AG08395 (cell line): ENCODE measurements around the gene NECAP2.
A peak's percentile ranks its signal among the peaks of the same experiment; 100 is the strongest.
"Not testable (repeated sequence)": the region's sequence is repeated elsewhere in the genome, so short reads cannot be mapped to it uniquely, and the experiment has no call there.

Experiments
- DNase-seq: peaks from one replicate; pipeline ENCODE4 v3.0.0; 2012; ENCODE audit warnings: mixed read lengths, low spot score

Gene NECAP2

GRCh38 chr1:16498573-16499413 lies 58.3 kb downstream of the NECAP2 start:
- peak; percentile 95 for DNase-seq

DNA sequence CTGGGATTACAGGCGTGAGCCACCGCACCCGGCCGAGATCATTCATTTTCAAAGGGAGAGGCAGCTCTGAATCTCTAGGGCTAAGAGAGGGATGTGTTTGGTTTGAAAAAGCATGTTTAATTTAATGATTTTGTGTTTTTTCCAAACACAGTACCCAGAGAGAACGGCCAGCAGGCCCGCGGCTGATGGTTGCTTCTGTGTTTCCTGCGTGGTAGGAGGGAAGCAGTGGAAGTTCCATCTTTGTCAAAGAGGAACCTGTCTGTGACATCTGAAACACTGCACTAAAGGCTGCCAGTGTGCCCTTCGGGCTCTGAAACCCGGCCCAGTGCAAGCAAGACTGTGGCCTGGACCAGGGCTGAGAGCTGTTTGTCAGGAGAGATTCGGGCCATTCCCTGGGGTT lies 59.9 kb downstream of the NECAP2 start:
- not testable (repeated sequence) for DNase-seq

DNA sequence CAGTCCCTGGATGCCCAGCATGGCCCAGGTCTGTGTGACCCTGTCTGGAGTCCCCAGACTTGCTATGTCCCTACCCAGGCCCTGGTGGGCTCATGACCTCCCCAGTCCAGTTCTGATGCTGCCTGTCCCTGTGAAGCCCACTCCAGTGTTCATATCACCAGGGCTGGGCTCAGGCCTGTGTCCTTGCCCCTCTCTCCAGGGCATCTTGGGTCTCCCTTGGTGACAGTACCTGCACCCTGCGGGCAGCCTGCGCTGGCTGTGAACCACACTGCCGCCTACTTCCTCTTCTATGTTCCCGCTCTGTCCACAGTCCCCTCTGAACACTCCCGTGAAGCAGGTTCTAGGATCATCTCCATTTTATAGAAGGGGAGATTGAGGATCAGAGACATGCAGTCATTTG lies 60.5 kb downstream of the NECAP2 start:
- not testable (repeated sequence) for DNase-seq

- DNase-seq, result not testable (repeated sequence)
Measured at GRCh38 chr1:16501446-16501845, 60.9 kb downstream of the NECAP2 start.

DNA sequence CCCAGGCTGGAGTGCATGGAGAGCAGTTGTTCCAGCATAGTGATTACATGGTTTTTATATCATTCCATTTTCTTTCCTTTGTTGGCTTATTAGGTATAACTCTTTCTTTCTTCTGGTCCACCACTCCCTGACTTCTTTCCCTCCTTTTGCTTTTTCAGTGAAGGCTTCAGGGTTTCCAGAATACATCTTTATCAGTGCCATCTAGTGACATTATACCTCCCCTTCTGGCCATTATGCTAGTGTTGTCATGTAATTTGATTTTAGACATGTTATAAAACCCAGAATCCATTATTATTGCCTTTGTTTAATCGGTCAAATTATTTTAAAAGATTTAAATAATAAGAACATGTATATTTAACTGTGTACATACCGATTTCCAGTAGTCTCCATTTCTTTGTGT lies 63.0 kb downstream of the NECAP2 start:
- no peak for DNase-seq

DNA sequence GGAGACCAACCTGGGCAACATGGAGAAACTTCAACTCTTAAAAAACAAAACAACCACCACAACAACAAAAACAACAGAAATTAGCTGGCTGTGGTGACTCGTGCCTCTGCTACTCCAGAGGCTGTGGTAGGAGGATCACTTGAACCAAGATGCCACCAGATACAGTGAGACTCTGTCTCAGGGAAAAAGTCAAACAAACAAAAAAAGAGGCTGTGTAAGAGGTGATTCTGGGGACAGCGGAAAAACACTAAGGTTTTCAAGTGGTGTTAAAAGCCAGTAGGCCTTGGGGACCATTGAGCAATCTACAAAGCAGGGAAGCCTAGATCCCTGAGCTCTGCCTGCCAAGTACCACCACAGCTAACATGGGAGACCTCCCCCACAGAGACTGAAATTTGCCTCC lies 65.3 kb downstream of the NECAP2 start:
- not testable (repeated sequence) for DNase-seq

DNA sequence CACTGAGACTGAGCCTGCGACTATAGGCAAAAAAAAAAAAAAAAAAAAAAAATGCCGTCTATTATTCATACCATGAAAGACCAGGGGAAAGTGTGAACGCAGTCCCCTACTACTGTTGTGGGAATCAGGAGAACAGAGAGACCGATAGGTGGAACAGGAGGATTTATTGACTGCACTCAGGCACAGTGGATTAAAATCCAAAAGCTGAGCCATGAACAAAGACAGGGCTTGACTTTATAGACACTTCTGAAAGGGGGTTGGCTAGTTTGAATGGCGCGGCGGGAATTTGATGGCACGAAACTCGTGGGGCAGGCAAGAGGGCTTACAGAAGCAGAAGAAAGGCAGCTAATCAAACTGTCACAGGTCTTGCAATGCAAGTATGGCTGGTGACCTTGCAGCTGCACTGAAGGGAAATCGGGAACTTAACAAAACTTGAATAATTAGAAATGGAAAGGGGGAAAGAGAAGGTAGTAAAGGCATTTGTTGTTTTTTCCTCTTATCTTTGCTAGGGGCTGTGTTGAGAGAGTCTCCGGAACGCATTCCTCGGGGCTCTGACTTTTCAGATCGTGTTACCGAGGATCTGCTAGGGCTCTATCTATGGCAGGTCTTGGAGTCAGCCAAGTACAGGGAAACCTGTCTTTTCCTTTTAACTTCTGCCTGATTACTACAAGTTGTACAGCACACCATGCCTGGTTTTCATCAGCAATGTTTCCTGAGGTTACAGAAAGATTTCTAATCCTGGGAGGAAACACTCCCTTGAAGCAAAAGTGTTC lies 66.0 kb downstream of the NECAP2 start:
- not testable (repeated sequence) for DNase-seq

DNA sequence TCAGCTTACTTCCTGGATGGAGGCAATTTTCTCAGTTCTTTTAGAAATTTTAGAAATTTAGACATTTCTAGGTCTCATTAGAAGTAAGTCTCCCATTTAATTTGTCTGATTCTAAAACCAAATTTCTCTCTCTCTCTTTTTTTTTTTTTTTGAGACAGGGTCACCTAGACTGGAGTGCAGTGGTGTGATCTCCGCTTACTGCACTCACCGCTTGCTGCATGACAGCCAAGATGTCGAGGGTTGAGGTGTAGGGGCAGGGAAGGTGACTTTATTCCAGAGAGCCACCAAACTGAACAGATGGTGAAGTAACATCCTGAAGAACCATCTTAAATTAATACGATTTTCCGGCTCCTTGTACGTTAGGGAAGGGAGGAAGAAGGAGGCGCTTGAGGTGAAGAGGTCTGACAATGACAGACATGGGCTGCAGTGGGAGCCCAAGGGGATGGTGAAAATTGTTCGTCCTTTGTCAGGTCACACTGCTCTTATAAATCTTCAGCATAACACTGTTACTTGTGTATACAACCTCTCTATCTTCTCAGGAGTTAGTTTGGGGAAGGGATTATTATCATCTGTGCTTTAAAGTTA lies 68.4 kb downstream of the NECAP2 start:
- not testable (repeated sequence) for DNase-seq
